Daoy (cell line): Measurements from ENCODE around the gene PERCC1. TPM values are rescaled to one million over a fixed set of nuclear protein-coding genes. Genes with fewer than 3 reads are reported as not detected.

ENCODE experiments used
- DNase-seq: peaks from one replicate; pipeline ENCODE4 v3.0.0-alpha.2; 2015; ENCODE audit warnings: low read depth
- total RNA-seq: library from RNA; depleted of rRNA; stranded (reverse); fragments of >200 nt; shearing (Covaris generic); gene quantifications from 2 replicates; pipeline ENCODE4 v1.2.3, GENCODE V29; 2014; rRNA removed

PERCC1 gene
- not detected in 2 replicates for total RNA-seq

GRCh38 chr16:1430759-1431496, at the start of gene PERCC1:
Gene PERCC1 (plus strand): TSS chr16:1431078. CDS start chr16:1432594, 1,516 bp downstream.
- no peak for DNase-seq

GRCh38 chr16:1381612-1382406, 49.1 kb upstream of the PERCC1 start:
- DNase-seq: no peak

- DNase-seq: no peak
These were observed 47.3 kb upstream of the PERCC1 start for GRCh38 chr16:1383556-1383955.

GRCh38 chr16:1385232-1385631, 45.6 kb upstream of the PERCC1 start:
- DNase-seq: no peak

- DNase-seq: no peak
These were observed 43.5 kb upstream of the PERCC1 start for GRCh38 chr16:1387331-1387730.

GRCh38 chr16:1389762-1390161, 41.1 kb upstream of the PERCC1 start:
- DNase-seq: no peak

GRCh38 chr16:1390239-1390779, 40.6 kb upstream of the PERCC1 start:
- no peak for DNase-seq

- DNase-seq: no peak
These were observed 38.1 kb upstream of the PERCC1 start for GRCh38 chr16:1392826-1393225.

- DNase-seq: no peak
These were observed 37.2 kb upstream of the PERCC1 start for GRCh38 chr16:1393613-1394176.

- no peak for DNase-seq
These were observed 36.4 kb upstream of the PERCC1 start for GRCh38 chr16:1394367-1394951.

- no peak for DNase-seq
These were observed 35.3 kb upstream of the PERCC1 start for GRCh38 chr16:1395444-1396031.

- no peak for DNase-seq
These were observed 33.1 kb upstream of the PERCC1 start for GRCh38 chr16:1397779-1398178.

GRCh38 chr16:1398351-1398750, 32.5 kb upstream of the PERCC1 start:
- no peak for DNase-seq

GRCh38 chr16:1398826-1399581, 31.9 kb upstream of the PERCC1 start:
- DNase-seq: no peak

- DNase-seq: no peak
These were observed 29.7 kb upstream of the PERCC1 start for GRCh38 chr16:1401061-1401757.

GRCh38 chr16:1401758-1402154, 29.1 kb upstream of the PERCC1 start:
- DNase-seq: no peak

GRCh38 chr16:1403036-1403435, 27.8 kb upstream of the PERCC1 start:
- DNase-seq: no peak

GRCh38 chr16:1403733-1404132, 27.1 kb upstream of the PERCC1 start:
- no peak for DNase-seq

- no peak for DNase-seq
These were observed 23.1 kb upstream of the PERCC1 start for GRCh38 chr16:1407753-1408152.

GRCh38 chr16:1408171-1408837, 22.6 kb upstream of the PERCC1 start:
- DNase-seq: peak; percentile 89
